WI38 (cell line): ENCODE results near the gene GALK2.

Experiments used
- H3K4me3 ChIP-seq: 2 replicates; pipeline ENCODE4 v1.5.1; 2011; ENCODE audit warnings: low read depth, mild to moderate bottlenecking, control low read depth, low read length
- TF ChIP-seq, protein P1 (sequence below): IDR thresholded peaks from 2 replicates; pipeline ENCODE4 v1.5.1; 2012; ENCODE audit warnings: low read depth, mild to moderate bottlenecking, control low read depth, low read length

The GALK2 gene

DNA sequence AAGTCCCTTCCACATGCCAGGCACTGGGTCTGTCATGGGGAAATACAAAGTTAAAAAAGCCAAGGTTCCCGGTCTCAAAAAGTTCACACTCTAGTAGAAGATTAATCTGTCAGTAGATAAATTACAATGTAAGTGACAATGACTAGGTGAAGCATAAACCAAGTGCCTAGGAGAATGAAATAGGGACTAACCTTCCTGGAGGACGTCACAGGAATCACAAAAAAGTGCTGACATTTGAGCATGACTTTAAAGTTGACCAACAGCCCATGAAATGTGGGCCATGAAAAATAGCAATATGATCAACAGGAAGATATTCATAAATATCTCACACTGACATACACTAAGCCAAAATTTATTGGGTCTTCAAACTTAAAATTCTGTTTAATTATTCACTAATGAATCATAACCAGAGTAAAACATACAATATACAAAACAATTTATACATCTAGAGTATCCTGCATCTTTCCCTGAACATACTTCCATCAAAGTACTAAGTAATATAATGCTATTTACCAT, 34.6 kb upstream of the GALK2 start:
- TF ChIP-seq, protein P1, sequence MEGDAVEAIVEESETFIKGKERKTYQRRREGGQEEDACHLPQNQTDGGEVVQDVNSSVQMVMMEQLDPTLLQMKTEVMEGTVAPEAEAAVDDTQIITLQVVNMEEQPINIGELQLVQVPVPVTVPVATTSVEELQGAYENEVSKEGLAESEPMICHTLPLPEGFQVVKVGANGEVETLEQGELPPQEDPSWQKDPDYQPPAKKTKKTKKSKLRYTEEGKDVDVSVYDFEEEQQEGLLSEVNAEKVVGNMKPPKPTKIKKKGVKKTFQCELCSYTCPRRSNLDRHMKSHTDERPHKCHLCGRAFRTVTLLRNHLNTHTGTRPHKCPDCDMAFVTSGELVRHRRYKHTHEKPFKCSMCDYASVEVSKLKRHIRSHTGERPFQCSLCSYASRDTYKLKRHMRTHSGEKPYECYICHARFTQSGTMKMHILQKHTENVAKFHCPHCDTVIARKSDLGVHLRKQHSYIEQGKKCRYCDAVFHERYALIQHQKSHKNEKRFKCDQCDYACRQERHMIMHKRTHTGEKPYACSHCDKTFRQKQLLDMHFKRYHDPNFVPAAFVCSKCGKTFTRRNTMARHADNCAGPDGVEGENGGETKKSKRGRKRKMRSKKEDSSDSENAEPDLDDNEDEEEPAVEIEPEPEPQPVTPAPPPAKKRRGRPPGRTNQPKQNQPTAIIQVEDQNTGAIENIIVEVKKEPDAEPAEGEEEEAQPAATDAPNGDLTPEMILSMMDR = no peak
- H3K4me3 ChIP-seq = no peak overlapping the region

DNA sequence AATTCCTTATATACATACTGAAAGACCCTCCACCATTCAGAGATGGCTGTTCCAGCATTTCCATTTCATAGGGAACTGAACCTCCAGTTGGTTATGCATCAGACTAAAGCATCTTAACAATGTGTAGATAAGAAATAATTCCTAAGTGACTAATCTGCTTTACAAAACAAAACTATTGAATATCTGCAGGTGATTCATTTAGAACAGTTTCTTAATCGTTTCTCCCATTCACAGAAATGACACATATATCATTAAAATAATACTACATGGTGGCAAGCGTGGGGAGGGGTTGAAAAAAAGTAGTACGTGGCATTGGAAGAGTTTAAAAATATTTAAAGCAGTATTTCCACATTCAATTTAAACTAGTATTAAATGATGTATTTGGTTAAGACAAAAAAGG, 34.1 kb upstream of the GALK2 start:
- H3K4me3 ChIP-seq = no peak overlapping the region
- TF ChIP-seq, protein P1 = no peak

DNA sequence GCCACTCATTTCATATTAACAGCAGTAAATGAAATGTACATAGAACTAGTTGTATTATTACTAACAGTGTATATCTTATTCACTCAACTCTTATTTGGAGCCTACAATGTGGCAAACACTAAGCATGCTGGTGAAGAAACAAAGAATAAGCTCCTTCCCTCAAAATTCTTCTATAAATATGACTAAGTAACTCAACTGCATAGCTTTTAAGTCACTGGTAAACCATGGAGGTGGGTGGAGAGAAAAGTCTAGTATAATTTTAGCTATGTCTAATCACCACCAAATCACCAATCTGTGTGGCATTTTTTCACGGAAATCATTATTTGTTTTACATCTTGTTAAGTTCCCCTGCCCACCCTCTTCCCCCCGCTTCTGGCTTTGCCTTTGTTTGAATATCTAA, 32.2 kb upstream of the GALK2 start:
- TF ChIP-seq, protein P1 = no peak
- H3K4me3 ChIP-seq = no peak overlapping the region

DNA sequence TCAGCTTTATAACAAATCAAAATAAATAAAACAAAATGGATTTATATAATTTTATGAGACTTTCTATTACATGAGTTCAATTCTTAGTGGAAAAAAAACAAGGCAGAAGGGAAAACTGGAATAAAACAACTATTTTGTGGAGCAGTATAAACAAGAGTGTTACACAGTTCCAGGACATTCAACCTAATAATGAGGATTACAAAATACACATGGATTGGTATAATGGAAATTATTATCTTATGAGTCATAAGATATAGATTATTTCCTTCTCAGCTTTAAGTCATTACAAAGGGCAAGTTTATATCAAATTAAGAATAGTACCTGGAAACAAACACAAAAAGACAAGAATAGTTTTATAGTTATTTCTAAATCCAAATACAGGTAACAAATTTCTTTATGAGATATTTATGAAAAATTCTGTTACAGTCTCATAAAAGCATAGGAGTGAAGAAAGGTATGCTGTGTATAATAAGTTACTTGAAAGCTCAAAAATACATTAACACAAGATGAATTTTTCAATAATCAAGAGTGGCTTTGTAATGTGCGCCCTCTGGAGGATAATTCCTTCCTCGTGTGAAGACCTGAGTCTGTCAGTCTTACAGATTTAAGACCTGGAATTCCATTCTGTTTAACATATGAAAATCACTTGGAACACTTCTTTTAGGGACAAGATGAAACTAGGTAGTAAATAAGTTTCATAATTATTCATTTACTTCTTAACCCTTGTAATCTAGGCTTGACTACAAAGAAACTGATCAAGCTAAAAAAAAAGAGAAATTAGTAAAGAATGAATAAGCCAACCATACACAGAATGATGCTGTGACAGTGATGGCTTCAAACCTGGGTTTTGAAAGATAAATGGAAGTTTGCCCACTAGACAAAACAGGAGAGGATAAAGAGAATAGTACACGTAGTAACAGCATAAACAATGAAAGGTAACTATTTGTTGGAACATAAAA, 24.1 kb upstream of the GALK2 start:
- TF ChIP-seq, protein P1 = peak; percentile 35; the same call in 1 of the 2 replicates
- no peak overlapping the region for H3K4me3 ChIP-seq

DNA sequence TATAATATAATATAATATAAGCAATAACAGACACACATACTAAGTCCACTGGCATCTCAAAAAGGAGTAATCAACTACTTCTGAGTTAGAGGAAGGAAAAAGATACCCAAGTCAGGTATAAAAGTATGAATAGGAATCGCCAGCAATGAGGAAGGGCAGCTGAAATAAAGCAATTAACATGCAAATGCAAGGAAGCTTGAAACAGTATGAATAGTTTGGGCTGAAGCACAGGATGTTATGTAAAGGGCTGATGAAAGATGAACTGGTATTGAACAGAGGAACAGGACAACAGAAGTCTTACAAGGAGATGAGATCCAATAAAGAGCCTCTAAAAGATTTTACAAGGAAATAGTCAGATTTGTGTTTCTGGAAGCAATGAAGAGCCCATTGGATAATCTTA, 21.7 kb upstream of the GALK2 start:
- TF ChIP-seq, protein P1 = no peak
- H3K4me3 ChIP-seq = no peak overlapping the region

DNA sequence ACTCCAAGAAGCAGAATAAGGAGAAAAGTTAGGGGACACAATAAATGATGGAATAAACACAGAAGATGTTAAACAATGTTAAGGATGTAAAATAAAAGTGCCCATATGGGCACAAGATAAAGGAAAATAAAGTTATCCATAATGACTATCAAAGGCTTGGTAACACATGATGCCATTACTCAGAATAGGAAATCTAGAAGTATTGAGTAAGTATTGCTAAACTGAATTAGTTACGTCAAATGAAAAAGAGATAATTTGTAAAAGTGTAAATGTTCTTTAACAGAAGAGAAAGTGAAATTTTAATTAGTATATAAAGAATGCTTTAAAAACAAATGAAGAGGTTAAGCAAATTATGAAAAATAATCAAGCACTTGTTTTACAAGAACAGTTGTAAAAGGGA, 21.3 kb upstream of the GALK2 start:
- TF ChIP-seq, protein P1 = no peak
- no peak overlapping the region for H3K4me3 ChIP-seq

DNA sequence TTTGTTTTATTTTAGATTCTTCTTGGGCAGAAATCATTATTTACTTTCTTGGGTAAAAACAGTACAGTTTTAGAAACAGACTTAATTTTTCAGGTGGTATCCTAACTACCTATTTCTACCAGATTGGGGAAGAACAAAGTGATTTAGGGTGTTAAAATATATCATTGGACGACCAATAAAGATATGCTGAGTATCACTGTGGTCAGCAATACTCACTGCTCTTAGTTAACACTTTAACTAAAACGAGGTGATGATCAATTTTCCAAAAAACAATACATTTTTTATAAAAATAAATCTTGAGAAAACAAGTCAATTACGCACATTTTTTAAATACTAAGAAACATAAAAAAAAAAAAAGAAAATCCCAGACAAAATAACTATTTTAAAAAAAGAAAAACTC, 18.2 kb upstream of the GALK2 start:
- TF ChIP-seq, protein P1 = no peak
- H3K4me3 ChIP-seq = no peak overlapping the region
